ENCODE data around the gene ERG28.

GRCh38 chr14:75705014-75705413, 44.3 kb upstream of the ERG28 start:
- no peak for TF ChIP-seq EZH2 (IDR thresholded peaks at IDR 0.05; ENCODE audit: borderline replicate concordance, insufficient read depth, low read depth, low read length, poor library complexity, severe bottlenecking)
- TF ChIP-seq CTCF (IDR thresholded peaks at IDR 0.05) = no peak
